Mucosa of stomach (tissue), 1 donor: ENCODE measurements around the gene FAM200A.
"Not testable (repeated sequence)": the region's sequence is repeated elsewhere in the genome, so short reads cannot be mapped to it uniquely, and the experiment has no call there.

Source experiments
- H3K27me3 ChIP-seq: one replicate; pipeline ENCODE4 v1.7.0; 2013; ENCODE audit warnings: mild to moderate bottlenecking, low read length; ENCODE audit not compliant: control insufficient read depth, insufficient read depth
- H3K36me3 ChIP-seq: one replicate; pipeline ENCODE4 v1.7.0; 2013; ENCODE audit warnings: low read length; ENCODE audit not compliant: control insufficient read depth, insufficient read depth
- H3K4me1 ChIP-seq: one replicate; pipeline ENCODE4 v1.7.0; 2013; ENCODE audit warnings: mild to moderate bottlenecking, low read length; ENCODE audit not compliant: control insufficient read depth, insufficient read depth
- H3K4me3 ChIP-seq: one replicate; pipeline ENCODE4 v1.7.0; 2013; ENCODE audit warnings: low read length
- H3K9ac ChIP-seq: one replicate; pipeline ENCODE4 v1.7.0; 2013; ENCODE audit warnings: mild to moderate bottlenecking, low read length, moderate library complexity
- H3K9me3 ChIP-seq: one replicate; pipeline ENCODE4 v1.7.0; 2013; ENCODE audit warnings: mild to moderate bottlenecking, low read length, moderate library complexity; ENCODE audit not compliant: control insufficient read depth
- donor health status: Pancreatic carcinoma.

The FAM200A gene

GRCh38 chr7:99551767-99552463, at the start of gene FAM200A:
Gene FAM200A, minus strand, starts transcription at chr7:99552114. Its CDS starts 3,707 bp downstream, at chr7:99548407.
- no peaks in the 10 kb centered on the region for H3K9me3 ChIP-seq
- H3K4me1 ChIP-seq, result peaks cover 15% of the 10 kb centered on the region
- no peaks in the 10 kb centered on the region for H3K27me3 ChIP-seq
- H3K36me3 ChIP-seq, result no peaks in the 10 kb centered on the region
- peak within 1 kb of the TSS; percentile 99 for H3K4me3 ChIP-seq
- peak within 1 kb of the TSS; percentile 95 for H3K9ac ChIP-seq

GRCh38 chr7:99599836-99600235, 47.9 kb upstream of the FAM200A start:
- H3K27me3 ChIP-seq, result peaks cover 10% of the 10 kb centered on the region
- no peaks in the 10 kb centered on the region for H3K4me1 ChIP-seq
- H3K36me3 ChIP-seq, result no peaks in the 10 kb centered on the region
- H3K9ac ChIP-seq, result no peak overlapping the region
- H3K9me3 ChIP-seq, result no peaks in the 10 kb centered on the region
- H3K4me3 ChIP-seq, result no peak overlapping the region

GRCh38 chr7:99597762-99598501, 46.0 kb upstream of the FAM200A start, which contains the start of gene TMEM225B:
Gene TMEM225B, plus strand, starts transcription at chr7:99598267. Its CDS starts 6,122 bp downstream, at chr7:99604389.
- H3K36me3 ChIP-seq, result no peaks in the 10 kb centered on the region
- peaks cover 10% of the 10 kb centered on the region for H3K27me3 ChIP-seq
- no peaks in the 10 kb centered on the region for H3K9me3 ChIP-seq
- no peaks in the 10 kb centered on the region for H3K4me1 ChIP-seq
- H3K4me3 ChIP-seq, result no peak within 1 kb of the TSS
- H3K9ac ChIP-seq, result no peak within 1 kb of the TSS

GRCh38 chr7:99596408-99596955, 44.6 kb upstream of the FAM200A start:
- no peak overlapping the region for H3K9ac ChIP-seq
- H3K27me3 ChIP-seq, result peaks cover 10% of the 10 kb centered on the region
- no peaks in the 10 kb centered on the region for H3K4me1 ChIP-seq
- H3K36me3 ChIP-seq, result no peaks in the 10 kb centered on the region
- no peaks in the 10 kb centered on the region for H3K9me3 ChIP-seq
- H3K4me3 ChIP-seq, result no peak overlapping the region

- Histone ChIP-seq H3K9me3 (no peaks in the 10 kb centered on the region), H3K36me3 (no peaks in the 10 kb centered on the region), H3K9ac (no peak overlapping the region), H3K4me1 (no peaks in the 10 kb centered on the region), H3K4me3 (no peak overlapping the region), H3K27me3 (peaks cover 10% of the 10 kb centered on the region)
Measured at GRCh38 chr7:99594948-99595745, 43.2 kb upstream of the FAM200A start.

- Histone ChIP-seq H3K27me3 (no peaks in the 10 kb centered on the region), H3K4me3 (no peak overlapping the region), H3K9me3 (no peaks in the 10 kb centered on the region)
Measured at GRCh38 chr7:99588868-99589267, 37.0 kb upstream of the FAM200A start.

GRCh38 chr7:99580778-99581332, 28.9 kb upstream of the FAM200A start:
- Histone ChIP-seq H3K9ac (peak overlapping the region; percentile 48), H3K4me1 (peaks cover 12% of the 10 kb centered on the region), H3K27me3 (peaks cover 16% of the 10 kb centered on the region)
- not testable (repeated sequence) for H3K36me3 ChIP-seq, H3K4me3 ChIP-seq, H3K9me3 ChIP-seq

More at GRCh38 chr7:99588868-99589267, 37.0 kb upstream of the FAM200A start:
- Histone ChIP-seq H3K9ac (no peak overlapping the region), H3K36me3 (no peaks in the 10 kb centered on the region), H3K4me1 (no peaks in the 10 kb centered on the region)

- peak overlapping the region; percentile 48 for H3K9ac ChIP-seq
- no peaks in the 10 kb centered on the region for H3K9me3 ChIP-seq
- no peaks in the 10 kb centered on the region for H3K36me3 ChIP-seq
- peak overlapping the region; percentile 34 for H3K4me3 ChIP-seq
- H3K27me3 ChIP-seq, result peaks cover 16% of the 10 kb centered on the region
- peaks cover 12% of the 10 kb centered on the region for H3K4me1 ChIP-seq
Measured at GRCh38 chr7:99579956-99580777, 28.3 kb upstream of the FAM200A start.

GRCh38 chr7:99579281-99579955, 27.5 kb upstream of the FAM200A start:
- H3K9me3 ChIP-seq, result no peaks in the 10 kb centered on the region
- H3K4me3 ChIP-seq, result no peak overlapping the region
- peaks cover 16% of the 10 kb centered on the region for H3K27me3 ChIP-seq
- no peaks in the 10 kb centered on the region for H3K36me3 ChIP-seq
- H3K9ac ChIP-seq, result peak overlapping the region; percentile 48
- peaks cover 12% of the 10 kb centered on the region for H3K4me1 ChIP-seq

GRCh38 chr7:99576251-99576650, 24.3 kb upstream of the FAM200A start:
- Histone ChIP-seq H3K27me3 (peaks cover 16% of the 10 kb centered on the region), H3K4me3 (no peak overlapping the region), H3K9me3 (no peaks in the 10 kb centered on the region), H3K9ac (no peak overlapping the region), H3K4me1 (peaks cover 12% of the 10 kb centered on the region), H3K36me3 (peaks cover 4% of the 10 kb centered on the region)
